ENCODE data around the gene CALHM3.
A peak's percentile ranks its signal among the peaks of the same experiment; 100 is the strongest.

The CALHM3 gene

GRCh38 chr10:103454026-103454425, 25.0 kb downstream of the CALHM3 start:
- Histone ChIP-seq H3K4me1 (ENCODE audit: insufficient read depth, low read length) (peaks cover 31% of the 10 kb centered on the region), H3K79me2 (ENCODE audit: insufficient read depth, low read length) (peaks cover 7% of the 10 kb centered on the region; the same call in 1 of the 2 replicates), H2AFZ (ENCODE audit: low read depth, low read length) (no peak overlapping the region)

GRCh38 chr10:103452506-103453230, 26.4 kb downstream of the CALHM3 start:
- Histone ChIP-seq H3K9ac (ENCODE audit: low read depth, low read length) (peak overlapping the region; percentile 77), H2AFZ (ENCODE audit: low read depth, low read length) (peak overlapping the region; percentile 99), H3K27me3 (ENCODE audit: insufficient read depth, low read length, poor library complexity) (no peaks in the 10 kb centered on the region), H3K4me1 (ENCODE audit: insufficient read depth, low read length) (peaks cover 31% of the 10 kb centered on the region), H4K20me1 (ENCODE audit: insufficient read depth, low read length) (peaks cover 4% of the 10 kb centered on the region; the same call in 1 of the 2 replicates), H3K4me2 (ENCODE audit: insufficient read depth, low read length) (peak overlapping the region; percentile 96), H3K9me3 (ENCODE audit: insufficient read depth, low read length, severe bottlenecking) (no peaks in the 10 kb centered on the region), H3K4me3 (ENCODE audit: low read depth in 1 of 2, low read length in 2 of 2) (peak overlapping the region; percentile 54 to 71; a peak in 3 of 4 replicates), H3K36me3 (ENCODE audit: insufficient read depth, low read length) (peaks cover 21% of the 10 kb centered on the region), H3K27ac (ENCODE audit: low read length) (peak overlapping the region; percentile 72), H3K79me2 (ENCODE audit: insufficient read depth, low read length) (peaks cover 7% of the 10 kb centered on the region; the same call in 1 of the 2 replicates)
- no peak for DNase-seq
- no peak for ATAC-seq (ENCODE audit: insufficient read depth, low read depth)
- TF ChIP-seq EZH2 (IDR thresholded peaks at IDR 0.05; ENCODE audit: borderline replicate concordance, low read depth, low read length, severe bottlenecking), result no peak

More at GRCh38 chr10:103454026-103454425, 25.0 kb downstream of the CALHM3 start:
- Histone ChIP-seq H4K20me1 (ENCODE audit: insufficient read depth, low read length) (peaks cover 2% of the 10 kb centered on the region; the same call in 1 of the 2 replicates), H3K9me3 (ENCODE audit: insufficient read depth, low read length, severe bottlenecking) (no peaks in the 10 kb centered on the region), H3K4me2 (ENCODE audit: insufficient read depth, low read length) (no peak overlapping the region), H3K9ac (ENCODE audit: low read depth, low read length) (no peak overlapping the region), H3K4me3 (ENCODE audit: low read depth in 1 of 2, low read length in 2 of 2) (no peak overlapping the region), H3K27me3 (ENCODE audit: insufficient read depth, low read length, poor library complexity) (no peaks in the 10 kb centered on the region), H3K27ac (ENCODE audit: low read length) (no peak overlapping the region), H3K36me3 (ENCODE audit: insufficient read depth, low read length) (peaks cover 14% of the 10 kb centered on the region)
- TF ChIP-seq EZH2 (IDR thresholded peaks at IDR 0.05; ENCODE audit: borderline replicate concordance, low read depth, low read length, severe bottlenecking) (no peak), CTCF (IDR thresholded peaks at IDR 0.05; ENCODE audit: borderline replicate concordance, extremely low read depth, low read length, poor library complexity, severe bottlenecking) (no peak)
- DNase-seq (no peak), ATAC-seq (ENCODE audit: insufficient read depth, low read depth) (no peak)

GRCh38 chr10:103451831-103452505, 27.1 kb downstream of the CALHM3 start, which contains the start of gene CALHM2:
CALHM2 (minus strand) TSS chr10:103452370; CDS start chr10:103449941, 2,429 bp downstream.
- TF ChIP-seq EZH2 (IDR thresholded peaks at IDR 0.05; ENCODE audit: borderline replicate concordance, low read depth, low read length, severe bottlenecking) (no peak), CTCF (IDR thresholded peaks at IDR 0.05; ENCODE audit: borderline replicate concordance, extremely low read depth, low read length, poor library complexity, severe bottlenecking) (no peak)
- Histone ChIP-seq H4K20me1 (ENCODE audit: insufficient read depth, low read length) (peaks cover 4% of the 10 kb centered on the region; the same call in 1 of the 2 replicates), H3K4me1 (ENCODE audit: insufficient read depth, low read length) (peaks cover 31% of the 10 kb centered on the region), H3K9ac (ENCODE audit: low read depth, low read length) (peak within 1 kb of the TSS; percentile 77), H3K27ac (ENCODE audit: low read length) (peak within 1 kb of the TSS; percentile 72), H3K4me3 (ENCODE audit: low read depth in 1 of 2, low read length in 2 of 2) (peak within 1 kb of the TSS; percentile 54 to 71), H3K4me2 (ENCODE audit: insufficient read depth, low read length) (peak within 1 kb of the TSS; percentile 96), H2AFZ (ENCODE audit: low read depth, low read length) (peak within 1 kb of the TSS; percentile 99), H3K36me3 (ENCODE audit: insufficient read depth, low read length) (peaks cover 28% of the 10 kb centered on the region), H3K27me3 (ENCODE audit: insufficient read depth, low read length, poor library complexity) (no peaks in the 10 kb centered on the region), H3K9me3 (ENCODE audit: insufficient read depth, low read length, severe bottlenecking) (no peaks in the 10 kb centered on the region), H3K79me2 (ENCODE audit: insufficient read depth, low read length) (peaks cover 7% of the 10 kb centered on the region; the same call in 1 of the 2 replicates)
- peak; percentile 87 for ATAC-seq (ENCODE audit: insufficient read depth, low read depth)
- DNase-seq, result peak; percentile 76

Measured in DND-41 (cell line).